Panc1 (cell line): ENCODE data around the gene GALNTL6. TPM values are rescaled to one million over a fixed set of nuclear protein-coding genes. Genes with fewer than 3 reads are reported as not detected.
"Not testable (repeated sequence)": the region's sequence is repeated elsewhere in the genome, so short reads cannot be mapped to it uniquely, and the experiment has no call there.

Source experiments
- ATAC-seq: fragments of 200-7000 bp; cut with Tn5 transposase; 2 replicates; pipeline ENCODE4 v1.9.1; 2020; ENCODE audit warnings: mild to moderate bottlenecking, moderate library complexity
- BruUV-seq: library from RNA; stranded (reverse); fragments of 400-500 nt; replicated peaks from 2 replicates; lab custom pipeline; 2021; lab: Mats Ljungman, UMichigan
- CTCF ChIA-PET: fragments of 300-600 bp; sonication (Branson Sonifier 250); formaldehyde crosslinking; loops from one replicate; lab custom pipeline; 2022; ENCODE audit warnings: antibody characterized with exemption; lab: Charles Lee
- POLR2A ChIA-PET: fragments of 300-600 bp; sonication (Branson Sonifier 250); formaldehyde crosslinking; loops from one replicate; lab custom pipeline; 2022; ENCODE audit warnings: antibody characterized with exemption; lab: Charles Lee
- DNase-seq: peaks from one replicate; pipeline ENCODE4 v3.0.0-alpha.2; 2010; ENCODE audit warnings: low read depth, low spot score
- H3K27ac ChIP-seq: 2 replicates; pipeline ENCODE4 v1.5.1; 2011; ENCODE audit warnings: mild to moderate bottlenecking, low read length, inconsistent platforms
- H3K27me3 ChIP-seq: fragments of 200-500 bp; sonication (Bioruptor generic); 2 replicates; pipeline ENCODE4 v1.6.0; 2014; ENCODE audit warnings: low read length, inconsistent platforms; ENCODE audit not compliant: control insufficient read depth, insufficient read depth
- H3K36me3 ChIP-seq: fragments of 200-500 bp; sonication (Bioruptor generic); 2 replicates; pipeline ENCODE4 v1.5.1; 2014; ENCODE audit warnings: inconsistent platforms, mild to moderate bottlenecking, low read length, moderate library complexity; ENCODE audit not compliant: control insufficient read depth, insufficient read depth
- H3K4me1 ChIP-seq: 2 replicates; pipeline ENCODE4 v1.5.1; 2011; ENCODE audit warnings: inconsistent platforms, mild to moderate bottlenecking, low read length, moderate library complexity; ENCODE audit not compliant: control insufficient read depth, insufficient read depth
- H3K4me3 ChIP-seq, 2 experiments: 2 replicates each; pipeline ENCODE4 v1.5.1; 2011 to 2012; ENCODE audit warnings: low read depth in 2 of 2, low read length in 2 of 2, mild to moderate bottlenecking in 2 of 2, inconsistent platforms in 1 of 2, moderate library complexity in 1 of 2
- H3K9me3 ChIP-seq: fragments of 200-500 bp; sonication (Bioruptor generic); 2 replicates; pipeline ENCODE4 v1.5.1; 2014; ENCODE audit warnings: low read depth, mild to moderate bottlenecking, inconsistent platforms, low read length, moderate library complexity; ENCODE audit not compliant: control insufficient read depth, insufficient read depth
- POLR2AphosphoS5 ChIP-seq: IDR thresholded peaks from 2 replicates; pipeline ENCODE4 v1.6.1; 2012; ENCODE audit warnings: mild to moderate bottlenecking, low read depth, low read length, moderate library complexity
- SIN3A ChIP-seq: IDR thresholded peaks from 2 replicates; pipeline ENCODE4 v1.6.1; 2012; ENCODE audit warnings: low read depth, mild to moderate bottlenecking, low read length, moderate library complexity, borderline replicate concordance; ENCODE audit not compliant: insufficient read depth
- TCF7L2 ChIP-seq: IDR thresholded peaks from 2 replicates; pipeline ENCODE4 v1.6.1; 2011; ENCODE audit warnings: mild to moderate bottlenecking, low read depth, low read length, inconsistent platforms
- in situ Hi-C: cut with HindIII; loops from 2 replicates; pipeline ENCODE4 v1.10.0; 2016; ENCODE audit warnings: low sequenced_read_pairs, low pct_unique_long_range_greater_than_20kb
- intact Hi-C: fragments of 100-400 bp; cut with micrococcal nuclease; formaldehyde crosslinking; loops from one replicate; pipeline ENCODE4 v1.10.0; 2022; ENCODE audit not compliant: unreplicated experiment
- total RNA-seq: library from RNA; stranded (reverse); gene quantifications from one replicate; pipeline ENCODE4 v1.2.1, GENCODE V29; 2021; ENCODE audit not compliant: unreplicated experiment
- TF ChIP-seq, protein P1 (sequence below): fragments of 450-650 bp; IDR thresholded peaks from 2 replicates; pipeline ENCODE4 v1.5.1; 2017; ENCODE audit warnings: mild to moderate bottlenecking
- TF ChIP-seq, protein P2 (sequence below), 2 experiments: IDR thresholded peaks; 2 replicates each; pipeline ENCODE4 v1.6.1; 2011 to 2012; ENCODE audit warnings: low read depth in 2 of 2, control low read depth in 1 of 2, low read length in 1 of 2, mild to moderate bottlenecking in 1 of 2, moderate library complexity in 1 of 2; ENCODE audit not compliant: insufficient read depth in 1 of 2

Gene GALNTL6
- total RNA-seq, 1 experiment from 2014 or later, result not detected

DNA sequence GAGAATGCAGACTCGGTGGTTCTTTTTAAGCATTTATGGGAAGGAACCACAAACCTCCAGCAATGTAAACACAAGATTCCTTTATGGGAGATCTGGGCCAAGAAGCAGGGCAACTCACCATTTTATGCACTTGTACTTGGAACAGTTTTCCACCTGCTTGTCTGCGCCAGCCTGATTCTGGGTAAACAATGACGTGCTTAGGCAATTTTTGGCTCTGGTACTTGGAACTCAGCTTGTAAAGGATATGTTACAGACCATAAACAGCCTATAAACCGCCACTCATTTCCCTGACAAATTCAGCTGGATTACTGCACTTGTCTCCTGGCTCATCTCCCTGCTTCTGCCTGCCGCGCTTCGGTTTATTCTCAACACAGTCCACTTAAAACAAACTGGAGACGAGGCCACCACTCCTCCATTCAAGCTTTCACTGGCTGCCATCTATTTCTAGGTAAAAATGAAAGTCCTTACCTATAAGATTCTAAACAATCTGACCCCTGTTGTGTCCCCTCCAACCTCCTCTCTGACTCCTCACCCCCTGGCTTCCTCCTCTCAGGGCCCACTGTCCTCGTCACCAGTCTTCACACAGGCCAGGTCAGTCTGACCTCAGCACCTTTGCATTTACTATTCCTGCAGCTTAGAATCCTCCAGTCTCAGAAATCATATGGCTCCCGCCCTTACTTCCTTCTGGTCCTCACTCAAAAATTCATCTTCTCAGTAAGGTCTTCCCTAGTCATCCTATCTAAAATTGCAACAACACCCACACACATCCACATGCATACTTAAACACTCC is 1149.6 kb downstream of the GALNTL6 start:
- intact Hi-C loops, result no loop called here
- CTCF ChIA-PET, result no interaction called here
- POLR2A ChIA-PET, result no interaction called here

DNA sequence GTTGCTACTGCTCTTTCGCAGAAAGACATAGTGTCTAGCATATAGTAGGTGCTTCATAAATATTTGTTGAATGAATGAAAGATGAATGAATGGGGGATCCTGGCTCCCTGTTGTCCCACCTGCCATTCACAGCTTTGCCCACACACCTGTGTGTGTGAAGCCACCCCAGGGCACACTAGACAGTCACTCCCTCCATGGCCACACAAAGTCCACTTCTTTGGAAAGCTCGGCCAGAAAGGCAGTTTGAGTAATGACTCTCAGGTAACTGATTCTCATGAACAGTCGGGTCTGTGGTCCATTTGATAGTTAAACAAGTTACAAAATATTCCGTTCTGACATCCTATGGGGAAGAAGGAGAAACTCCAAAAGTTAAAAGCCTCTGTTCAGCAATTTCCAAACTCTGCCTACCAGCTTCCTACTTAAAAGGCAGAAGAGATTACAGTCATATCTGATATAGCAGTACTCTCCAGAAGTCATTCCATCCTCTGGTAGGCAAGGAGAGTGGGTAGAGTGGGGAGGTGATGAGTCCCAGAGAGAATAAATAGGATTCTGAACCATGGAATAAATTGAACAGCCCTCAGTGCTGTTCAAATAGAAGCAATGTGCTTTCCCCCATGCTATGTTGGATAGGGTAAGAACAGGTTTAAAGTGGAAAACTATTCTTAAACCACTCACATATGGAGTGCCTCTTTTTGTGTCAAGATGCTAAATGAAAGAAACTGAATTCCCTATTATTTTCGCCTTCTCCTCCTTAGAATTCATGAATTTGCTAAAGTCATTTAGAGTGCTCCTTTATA is 1150.5 kb downstream of the GALNTL6 start:
- in situ Hi-C loops (no loop called here), intact Hi-C loops (no loop called here)
- ChIA-PET POLR2A (no interaction called here), CTCF (no interaction called here)
- H3K4me3 ChIP-seq, result no peak overlapping the region
- H3K4me1 ChIP-seq, result no peaks in the 10 kb centered on the region
- DNase-seq, result no peak
- no peak overlapping the region for H3K27ac ChIP-seq
- ATAC-seq, result no peak
- TF ChIP-seq, protein P1, sequence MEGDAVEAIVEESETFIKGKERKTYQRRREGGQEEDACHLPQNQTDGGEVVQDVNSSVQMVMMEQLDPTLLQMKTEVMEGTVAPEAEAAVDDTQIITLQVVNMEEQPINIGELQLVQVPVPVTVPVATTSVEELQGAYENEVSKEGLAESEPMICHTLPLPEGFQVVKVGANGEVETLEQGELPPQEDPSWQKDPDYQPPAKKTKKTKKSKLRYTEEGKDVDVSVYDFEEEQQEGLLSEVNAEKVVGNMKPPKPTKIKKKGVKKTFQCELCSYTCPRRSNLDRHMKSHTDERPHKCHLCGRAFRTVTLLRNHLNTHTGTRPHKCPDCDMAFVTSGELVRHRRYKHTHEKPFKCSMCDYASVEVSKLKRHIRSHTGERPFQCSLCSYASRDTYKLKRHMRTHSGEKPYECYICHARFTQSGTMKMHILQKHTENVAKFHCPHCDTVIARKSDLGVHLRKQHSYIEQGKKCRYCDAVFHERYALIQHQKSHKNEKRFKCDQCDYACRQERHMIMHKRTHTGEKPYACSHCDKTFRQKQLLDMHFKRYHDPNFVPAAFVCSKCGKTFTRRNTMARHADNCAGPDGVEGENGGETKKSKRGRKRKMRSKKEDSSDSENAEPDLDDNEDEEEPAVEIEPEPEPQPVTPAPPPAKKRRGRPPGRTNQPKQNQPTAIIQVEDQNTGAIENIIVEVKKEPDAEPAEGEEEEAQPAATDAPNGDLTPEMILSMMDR, result no peak
- TF ChIP-seq SIN3A (no peak), TCF7L2 (no peak), POLR2AphosphoS5 (no peak)
- TF ChIP-seq, protein P2, sequence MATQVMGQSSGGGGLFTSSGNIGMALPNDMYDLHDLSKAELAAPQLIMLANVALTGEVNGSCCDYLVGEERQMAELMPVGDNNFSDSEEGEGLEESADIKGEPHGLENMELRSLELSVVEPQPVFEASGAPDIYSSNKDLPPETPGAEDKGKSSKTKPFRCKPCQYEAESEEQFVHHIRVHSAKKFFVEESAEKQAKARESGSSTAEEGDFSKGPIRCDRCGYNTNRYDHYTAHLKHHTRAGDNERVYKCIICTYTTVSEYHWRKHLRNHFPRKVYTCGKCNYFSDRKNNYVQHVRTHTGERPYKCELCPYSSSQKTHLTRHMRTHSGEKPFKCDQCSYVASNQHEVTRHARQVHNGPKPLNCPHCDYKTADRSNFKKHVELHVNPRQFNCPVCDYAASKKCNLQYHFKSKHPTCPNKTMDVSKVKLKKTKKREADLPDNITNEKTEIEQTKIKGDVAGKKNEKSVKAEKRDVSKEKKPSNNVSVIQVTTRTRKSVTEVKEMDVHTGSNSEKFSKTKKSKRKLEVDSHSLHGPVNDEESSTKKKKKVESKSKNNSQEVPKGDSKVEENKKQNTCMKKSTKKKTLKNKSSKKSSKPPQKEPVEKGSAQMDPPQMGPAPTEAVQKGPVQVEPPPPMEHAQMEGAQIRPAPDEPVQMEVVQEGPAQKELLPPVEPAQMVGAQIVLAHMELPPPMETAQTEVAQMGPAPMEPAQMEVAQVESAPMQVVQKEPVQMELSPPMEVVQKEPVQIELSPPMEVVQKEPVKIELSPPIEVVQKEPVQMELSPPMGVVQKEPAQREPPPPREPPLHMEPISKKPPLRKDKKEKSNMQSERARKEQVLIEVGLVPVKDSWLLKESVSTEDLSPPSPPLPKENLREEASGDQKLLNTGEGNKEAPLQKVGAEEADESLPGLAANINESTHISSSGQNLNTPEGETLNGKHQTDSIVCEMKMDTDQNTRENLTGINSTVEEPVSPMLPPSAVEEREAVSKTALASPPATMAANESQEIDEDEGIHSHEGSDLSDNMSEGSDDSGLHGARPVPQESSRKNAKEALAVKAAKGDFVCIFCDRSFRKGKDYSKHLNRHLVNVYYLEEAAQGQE (IDR thresholded peaks at IDR 0.05; ENCODE audit: insufficient read depth in 1 of 2, low read depth in 2 of 2, low read length in 1 of 2), result no peak
- no TSS peak for BruUV-seq
- H3K27me3 ChIP-seq, result no peaks in the 10 kb centered on the region; the same call in 1 of the 2 replicates
- H3K9me3 ChIP-seq, result no peaks in the 10 kb centered on the region
- H3K36me3 ChIP-seq, result no peaks in the 10 kb centered on the region

More for the DNA sequence above, 1149.6 kb downstream of the GALNTL6 start:
- Histone ChIP-seq H3K9me3 (no peaks in the 10 kb centered on the region), H3K4me3 (no peak overlapping the region), H3K36me3 (no peaks in the 10 kb centered on the region), H3K4me1 (no peaks in the 10 kb centered on the region), H3K27ac (no peak overlapping the region), H3K27me3 (no peaks in the 10 kb centered on the region; the same call in 1 of the 2 replicates)
- TF ChIP-seq SIN3A (no peak), TCF7L2 (peak; percentile 56)
- BruUV-seq, result no TSS peak
- in situ Hi-C loops, result no loop called here
- ATAC-seq (peak; percentile 68; the same call in 1 of the 2 replicates), DNase-seq (peak; percentile 15)

DNA sequence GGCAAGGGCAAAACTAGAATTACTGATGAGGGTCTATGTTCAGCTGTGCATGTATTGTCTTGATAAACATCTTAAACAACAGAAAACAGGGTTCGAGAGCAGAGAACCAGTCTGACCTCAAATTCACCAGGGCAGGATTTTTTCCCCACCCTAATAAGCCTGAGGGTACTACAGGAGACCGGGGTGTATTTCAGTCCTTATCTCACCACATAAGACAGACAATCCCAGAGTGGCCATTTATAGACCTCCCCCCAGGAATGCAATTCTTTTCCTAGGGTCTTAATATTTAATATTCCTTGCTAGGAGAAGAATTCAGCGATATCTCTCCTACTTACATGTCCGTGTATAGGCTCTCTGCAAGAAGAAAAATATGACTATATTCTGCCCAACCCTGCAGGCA is 1157.0 kb downstream of the GALNTL6 start:
- POLR2A ChIA-PET, H3K36me3 ChIP-seq, H3K27me3 ChIP-seq, BruUV-seq, CTCF ChIA-PET, DNase-seq, H3K4me1 ChIP-seq, in situ Hi-C loops, H3K4me3 ChIP-seq, H3K9me3 ChIP-seq, H3K27ac ChIP-seq, intact Hi-C loops, ATAC-seq: not testable (repeated sequence)
